OCI-LY7 (cell line): Measurements from ENCODE around the gene IQGAP2.

ENCODE experiments used
- EZH2phosphoT487 ChIP-seq: fragments of 200-600 bp; sonication (generic); IDR thresholded peaks from 2 replicates; pipeline ENCODE4 v1.6.1; 2018; ENCODE audit warnings: low read depth, borderline replicate concordance, mild to moderate bottlenecking, mixed run types, antibody characterized with exemption, low read length, moderate library complexity, mixed read lengths
- TF ChIP-seq, protein P1 (sequence below): fragments of 200-600 bp; sonication (generic); conservative IDR thresholded peaks from 2 replicates; pipeline ENCODE4 v1.5.1; 2014; ENCODE audit warnings: mild to moderate bottlenecking, antibody characterized with exemption, low read length, moderate library complexity, mixed read lengths

GRCh38 chr5:76720988-76721569 is 318.0 kb downstream of the IQGAP2 start:
- TF ChIP-seq, protein P1, sequence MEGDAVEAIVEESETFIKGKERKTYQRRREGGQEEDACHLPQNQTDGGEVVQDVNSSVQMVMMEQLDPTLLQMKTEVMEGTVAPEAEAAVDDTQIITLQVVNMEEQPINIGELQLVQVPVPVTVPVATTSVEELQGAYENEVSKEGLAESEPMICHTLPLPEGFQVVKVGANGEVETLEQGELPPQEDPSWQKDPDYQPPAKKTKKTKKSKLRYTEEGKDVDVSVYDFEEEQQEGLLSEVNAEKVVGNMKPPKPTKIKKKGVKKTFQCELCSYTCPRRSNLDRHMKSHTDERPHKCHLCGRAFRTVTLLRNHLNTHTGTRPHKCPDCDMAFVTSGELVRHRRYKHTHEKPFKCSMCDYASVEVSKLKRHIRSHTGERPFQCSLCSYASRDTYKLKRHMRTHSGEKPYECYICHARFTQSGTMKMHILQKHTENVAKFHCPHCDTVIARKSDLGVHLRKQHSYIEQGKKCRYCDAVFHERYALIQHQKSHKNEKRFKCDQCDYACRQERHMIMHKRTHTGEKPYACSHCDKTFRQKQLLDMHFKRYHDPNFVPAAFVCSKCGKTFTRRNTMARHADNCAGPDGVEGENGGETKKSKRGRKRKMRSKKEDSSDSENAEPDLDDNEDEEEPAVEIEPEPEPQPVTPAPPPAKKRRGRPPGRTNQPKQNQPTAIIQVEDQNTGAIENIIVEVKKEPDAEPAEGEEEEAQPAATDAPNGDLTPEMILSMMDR = no peak
- no peak for TF ChIP-seq EZH2phosphoT487
